HG03521 (cell line): ENCODE data around the gene MEF2C.
A peak's percentile ranks its signal among the peaks of the same experiment; 100 is the strongest.
"Not testable (repeated sequence)": the region's sequence is repeated elsewhere in the genome, so short reads cannot be mapped to it uniquely, and the experiment has no call there.

Experiments used
- ATAC-seq: cut with Tn5 transposase; IDR thresholded peaks from one replicate; pipeline ENCODE4 v1.9.1; 2021; ENCODE audit warnings: mild to moderate bottlenecking, moderate library complexity; ENCODE audit not compliant: unreplicated experiment

MEF2C gene

DNA sequence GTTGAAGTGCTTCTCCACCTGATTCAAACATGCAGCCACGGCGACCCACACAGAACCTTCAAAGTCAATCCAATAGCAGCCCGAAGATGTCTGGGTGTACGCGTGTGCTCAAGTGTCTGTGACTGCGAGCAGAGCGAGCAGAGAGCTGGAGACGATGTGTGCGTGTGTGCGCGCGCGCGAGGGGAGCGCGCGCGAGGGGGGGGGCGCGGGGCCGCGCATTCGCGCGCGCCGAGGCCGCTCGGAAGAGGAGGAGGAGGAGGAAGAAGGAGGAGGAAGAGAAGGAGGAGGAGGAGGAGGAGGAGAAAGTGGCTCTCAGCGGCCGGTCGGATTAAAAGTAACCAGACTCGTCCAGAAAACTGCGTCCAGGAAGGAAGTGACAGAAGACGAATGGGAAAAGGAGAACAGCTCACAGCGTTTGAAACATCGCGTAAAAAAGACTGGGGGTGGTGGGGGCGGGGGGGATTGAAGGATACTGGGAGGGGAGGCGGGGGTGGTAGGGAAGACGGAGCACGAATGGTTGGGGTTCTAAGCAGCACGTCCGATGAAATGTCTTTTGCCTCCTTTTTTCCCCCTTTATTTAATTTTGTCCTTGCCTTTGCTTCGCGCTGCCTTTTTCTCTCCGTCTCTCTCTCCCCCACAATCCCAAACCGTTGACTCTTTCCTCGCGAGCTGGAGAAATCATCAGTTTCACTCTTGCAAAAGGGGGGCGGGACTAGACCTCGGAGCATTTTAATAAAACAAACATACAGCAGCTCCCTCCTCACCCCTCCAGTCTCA lies at the start of gene MEF2C:
MEF2C (minus strand) TSS at position 126 of the 777 bp plus-strand sequence. CDS start 59,396 bp downstream, outside the sequence.
- peak; percentile 45 for ATAC-seq

DNA sequence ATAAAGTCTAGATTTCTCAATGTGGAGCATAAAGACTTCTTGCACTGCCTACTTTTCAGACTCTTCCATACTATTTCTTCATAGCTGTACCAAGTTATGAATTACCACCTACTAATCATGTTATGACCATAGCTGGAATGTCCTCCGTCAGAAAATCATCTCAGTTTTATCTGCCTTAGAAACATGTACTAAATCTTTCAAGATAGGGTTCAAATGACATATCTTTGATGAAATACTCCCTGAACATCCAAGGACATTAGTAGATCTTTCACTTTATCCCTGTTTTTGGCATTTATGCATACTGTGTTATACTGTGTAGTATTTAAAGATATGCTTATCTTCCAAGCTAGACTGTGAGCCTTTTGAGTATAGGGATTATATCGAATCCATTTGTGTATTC lies 49.6 kb upstream of the MEF2C start:
- no peak for ATAC-seq

DNA sequence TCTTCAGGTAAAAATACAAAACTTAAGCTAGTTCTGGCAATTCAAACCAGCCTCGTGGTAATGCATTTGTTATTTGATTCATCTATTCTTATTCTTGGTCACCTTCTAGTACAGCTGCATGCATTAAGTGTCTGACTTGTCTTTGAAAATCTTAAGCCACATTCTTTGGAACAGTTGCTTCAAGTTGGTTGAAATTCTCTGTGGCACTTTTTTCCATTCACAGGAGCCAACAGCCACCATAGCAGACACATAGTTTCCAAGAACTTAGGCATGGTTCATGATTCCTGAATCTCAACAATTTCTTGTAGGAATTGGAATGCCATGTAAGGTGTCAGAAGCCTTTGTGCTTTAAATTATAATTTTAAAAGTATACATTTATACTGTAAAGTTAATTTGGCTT lies 47.4 kb upstream of the MEF2C start:
- ATAC-seq = no peak

DNA sequence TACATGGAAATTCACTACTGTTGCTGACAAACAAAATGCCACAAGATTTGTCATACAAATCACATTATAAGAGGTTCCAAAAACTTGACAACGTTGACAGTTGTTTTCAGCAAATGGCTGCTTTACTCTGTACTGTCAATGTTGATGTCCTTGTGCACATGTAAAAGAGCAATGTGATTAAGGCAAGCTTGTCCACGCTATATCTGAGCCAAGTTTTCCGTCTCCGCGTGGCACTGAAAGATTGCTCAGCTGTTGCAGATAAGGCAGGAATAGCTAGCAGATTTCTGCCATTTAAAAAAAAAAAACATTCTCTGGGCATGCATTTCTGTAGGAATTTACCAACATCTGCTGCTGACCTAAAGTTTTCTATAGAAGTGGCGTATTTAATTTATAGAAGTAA lies 46.4 kb upstream of the MEF2C start:
- ATAC-seq = no peak

DNA sequence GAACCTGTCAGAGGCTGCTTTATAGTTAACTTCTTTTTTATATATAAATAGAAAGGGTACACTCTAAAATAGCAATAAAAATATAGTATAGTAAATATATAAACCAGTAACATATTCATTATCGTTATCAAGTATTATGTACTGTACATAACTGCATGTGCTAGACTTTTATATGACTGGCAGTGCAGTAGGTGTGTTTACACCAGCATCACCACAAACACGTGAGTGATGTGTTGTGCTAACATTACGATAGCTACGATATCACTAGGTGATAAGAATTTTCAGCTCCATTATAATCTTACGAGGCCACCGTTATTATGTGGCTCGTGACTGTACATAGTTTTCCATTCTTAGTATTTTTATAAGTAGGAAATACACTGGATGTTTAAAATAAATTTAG lies 43.8 kb upstream of the MEF2C start:
- no peak for ATAC-seq

DNA sequence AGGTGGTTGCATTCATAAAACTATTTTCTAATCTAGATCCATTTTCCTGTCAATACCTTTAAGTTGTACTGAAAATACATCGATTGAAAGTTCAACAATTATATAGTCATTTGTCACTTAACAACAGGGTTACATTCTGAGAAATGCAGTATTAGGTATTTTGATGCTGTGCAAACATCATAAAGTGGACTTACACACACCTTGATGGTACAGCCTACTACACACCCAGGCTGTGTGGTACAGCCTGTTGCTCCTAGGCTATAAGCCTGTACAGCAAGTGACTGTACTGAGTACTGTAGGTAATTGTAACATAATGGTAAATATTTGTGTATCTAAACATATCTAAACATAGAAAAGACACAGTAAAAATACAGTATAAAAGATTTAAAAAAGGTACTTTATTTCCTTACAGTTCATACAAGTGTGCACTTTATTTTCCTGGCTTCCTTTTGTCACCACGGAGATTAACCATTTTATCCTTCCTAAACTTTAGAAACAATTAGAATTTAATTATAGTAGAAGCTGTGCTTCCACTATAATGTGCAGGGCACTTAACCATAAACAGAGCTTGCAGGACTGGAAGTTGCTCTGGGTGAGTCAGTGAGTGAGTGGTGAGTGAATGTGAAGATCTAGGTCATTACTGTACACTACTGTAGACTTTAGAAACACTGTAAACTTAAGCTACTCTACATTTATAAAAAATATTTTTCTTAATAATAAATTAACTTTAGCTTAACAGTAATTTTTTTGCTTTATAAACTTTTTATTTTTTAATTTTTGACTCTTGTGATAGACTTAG lies 42.9 kb upstream of the MEF2C start:
- no peak for ATAC-seq

DNA sequence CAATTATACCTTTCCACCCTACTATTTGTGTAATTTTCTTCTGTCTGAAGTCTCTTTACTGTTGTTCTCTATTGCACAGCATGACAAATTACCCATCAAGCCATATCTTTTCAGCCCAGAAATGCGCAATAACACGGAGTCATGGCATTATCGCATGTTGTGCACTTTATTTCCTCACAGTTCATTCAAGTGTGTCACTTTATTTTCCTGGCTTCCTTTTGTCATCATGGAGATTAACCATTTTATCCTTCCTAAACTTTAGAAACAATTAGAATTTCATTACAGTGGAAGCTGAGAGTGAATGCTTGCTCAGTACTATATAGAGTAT lies 41.3 kb upstream of the MEF2C start:
- ATAC-seq = no peak

DNA sequence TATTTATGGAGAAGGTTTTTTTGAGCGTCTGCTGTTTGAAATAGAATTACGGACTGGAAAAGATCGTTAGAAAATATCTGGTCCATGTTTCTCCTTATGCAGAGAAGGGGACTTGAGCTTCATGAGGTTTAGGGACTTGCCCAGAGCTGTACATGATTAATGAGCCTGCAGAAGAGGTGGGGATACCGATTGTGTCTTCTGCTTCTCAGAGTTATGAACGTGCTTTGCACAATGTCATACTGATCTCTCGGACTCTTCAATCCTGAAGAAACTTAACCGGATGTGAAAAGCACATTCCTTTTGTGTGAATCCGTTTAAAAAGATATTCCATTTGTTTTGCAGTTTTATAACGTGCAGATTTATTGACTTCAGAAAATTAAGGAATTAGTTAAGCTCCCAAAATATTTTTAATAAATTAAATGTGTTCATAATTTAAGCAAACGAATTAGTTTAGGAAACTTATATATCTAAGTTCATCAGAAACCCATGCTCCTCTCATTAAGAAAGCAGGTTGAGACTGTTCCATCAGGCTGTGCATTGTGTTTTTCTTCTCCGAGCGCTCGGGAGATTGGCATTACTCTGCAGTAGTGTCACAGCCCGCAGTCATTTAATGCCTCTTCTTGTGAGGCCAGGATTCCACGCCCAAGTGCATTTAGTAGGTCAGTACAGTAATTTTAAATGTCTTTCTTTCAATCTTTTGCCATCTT lies 40.8 kb upstream of the MEF2C start:
- ATAC-seq = no peak

DNA sequence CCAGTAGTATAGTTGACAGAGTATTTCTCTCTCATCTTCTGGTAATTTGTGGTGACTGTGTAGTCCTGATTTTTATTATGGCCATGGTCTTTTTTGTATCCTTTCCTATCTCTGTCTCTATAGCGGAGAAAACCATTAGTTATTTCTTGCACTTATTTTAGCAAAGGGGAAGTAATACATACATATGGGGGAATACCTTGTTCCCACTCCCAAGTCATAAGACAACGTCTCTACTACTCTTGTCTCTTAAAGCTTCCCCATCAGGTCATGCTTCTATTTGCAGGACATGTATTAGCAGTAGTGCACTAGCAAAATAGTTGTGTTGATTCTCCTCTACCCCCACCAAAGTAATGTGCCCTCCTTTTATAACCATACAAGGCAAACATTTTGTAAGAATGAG lies 29.8 kb upstream of the MEF2C start:
- not testable (repeated sequence) for ATAC-seq

DNA sequence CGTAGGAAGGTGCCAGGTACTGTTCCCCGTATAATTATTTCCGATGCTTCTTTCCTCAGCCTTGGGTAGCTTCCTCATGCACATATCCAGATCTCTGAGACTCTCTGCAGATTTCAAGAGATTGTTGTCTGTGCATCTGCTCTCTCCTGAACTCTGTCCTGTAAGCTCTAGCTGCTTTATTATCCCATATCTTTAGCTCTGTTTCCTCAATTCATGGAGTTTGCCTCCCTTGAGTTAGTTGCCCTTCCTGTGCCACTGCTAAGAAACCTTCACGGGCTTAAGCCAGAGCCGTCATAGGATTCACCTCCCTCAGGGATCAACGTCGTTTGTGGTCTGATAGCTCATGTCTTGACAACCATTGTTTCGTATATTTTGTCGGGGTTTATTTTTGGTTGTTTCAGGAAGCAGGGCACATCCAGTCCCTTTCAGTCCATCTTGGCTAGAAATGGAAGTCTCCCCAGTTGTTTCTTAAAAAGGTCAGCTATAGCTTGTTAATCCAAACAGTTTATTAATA lies 28.1 kb upstream of the MEF2C start:
- ATAC-seq = not testable (repeated sequence)

DNA sequence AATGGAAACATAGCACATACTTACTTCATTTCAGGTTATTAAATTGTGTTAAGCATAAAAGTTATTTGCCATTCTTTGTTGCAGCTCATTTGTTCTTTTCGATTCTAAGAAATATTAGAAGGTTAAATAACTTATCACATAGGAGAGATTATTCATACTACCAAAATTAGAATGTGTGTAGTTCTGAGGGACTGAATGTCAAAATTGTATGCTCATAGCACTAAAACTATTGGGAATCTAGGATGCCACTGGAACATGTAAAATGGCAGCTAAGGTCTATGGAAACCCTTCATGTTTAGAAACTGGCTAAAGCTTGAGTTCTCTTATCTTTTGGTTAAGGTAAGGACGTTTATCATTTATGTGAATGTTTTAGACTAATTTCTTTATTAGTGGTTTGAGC lies 21.5 kb upstream of the MEF2C start:
- ATAC-seq = not testable (repeated sequence)

DNA sequence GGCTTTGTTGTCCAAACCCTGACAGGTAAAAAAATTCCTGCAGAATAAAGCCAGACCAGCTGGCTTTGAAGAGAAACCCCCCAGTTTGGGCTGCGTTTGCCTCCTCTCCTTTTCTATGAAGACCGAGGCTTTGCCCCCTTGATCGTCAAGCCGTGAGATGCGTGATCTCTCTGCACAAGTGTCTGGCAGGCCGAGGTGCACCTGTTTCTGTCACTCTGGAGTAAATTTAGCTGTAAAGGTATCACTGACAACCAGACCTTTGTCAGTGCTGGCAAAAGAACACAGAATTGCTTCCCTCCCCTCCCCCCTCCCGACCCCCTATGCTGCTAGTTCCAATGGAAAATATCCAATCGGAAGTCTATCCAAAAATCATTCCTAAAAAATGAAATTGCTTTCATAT lies 21.0 kb upstream of the MEF2C start:
- ATAC-seq = not testable (repeated sequence)

DNA sequence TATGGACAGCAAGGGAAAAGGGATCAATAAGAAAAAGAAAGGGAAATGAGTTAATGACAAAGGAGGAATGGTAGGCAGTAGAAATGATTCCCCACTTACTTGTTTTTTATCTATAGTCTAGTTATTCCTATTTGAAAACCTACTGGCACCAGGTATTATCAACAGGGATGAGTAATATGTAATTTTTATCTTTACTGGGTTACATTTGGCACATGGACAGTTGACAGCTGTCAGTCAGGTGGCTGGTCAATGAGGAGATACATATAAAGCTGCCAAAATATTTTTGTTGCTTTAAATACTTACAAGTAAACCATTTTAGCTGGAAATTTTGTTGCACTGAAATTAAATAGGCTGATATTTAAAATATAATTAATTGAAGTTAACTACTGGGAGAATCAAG lies 18.1 kb upstream of the MEF2C start:
- ATAC-seq = not testable (repeated sequence)

DNA sequence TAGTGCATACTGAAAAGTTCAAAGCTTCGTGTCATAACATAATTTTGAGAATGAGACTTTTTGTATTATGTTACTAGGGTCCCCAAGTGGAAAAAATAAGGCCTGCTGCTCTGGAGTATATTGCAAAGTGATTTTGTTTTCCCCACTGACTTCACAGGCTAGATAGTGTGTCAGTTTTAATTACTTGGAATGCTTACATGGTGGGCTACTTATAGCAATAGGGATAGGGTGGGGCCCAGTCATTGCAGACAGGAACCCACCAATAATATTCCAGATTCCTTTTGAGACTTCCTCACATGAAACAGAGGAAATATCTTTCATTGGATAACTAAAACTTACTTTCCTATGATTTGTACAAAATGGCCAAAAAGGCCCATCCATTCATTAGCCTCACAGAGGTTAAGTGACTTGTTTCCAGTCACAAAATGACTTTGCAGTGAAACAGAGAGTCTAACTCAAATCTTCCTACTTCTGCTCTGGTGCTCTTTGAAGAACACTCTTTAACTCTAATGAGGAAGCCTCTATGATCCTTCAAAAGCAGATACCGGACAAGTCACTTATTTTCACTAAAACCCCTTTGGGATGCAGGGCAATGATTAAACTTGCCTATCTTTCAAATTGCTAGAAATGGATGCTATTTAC lies 16.2 kb upstream of the MEF2C start:
- no peak for ATAC-seq

DNA sequence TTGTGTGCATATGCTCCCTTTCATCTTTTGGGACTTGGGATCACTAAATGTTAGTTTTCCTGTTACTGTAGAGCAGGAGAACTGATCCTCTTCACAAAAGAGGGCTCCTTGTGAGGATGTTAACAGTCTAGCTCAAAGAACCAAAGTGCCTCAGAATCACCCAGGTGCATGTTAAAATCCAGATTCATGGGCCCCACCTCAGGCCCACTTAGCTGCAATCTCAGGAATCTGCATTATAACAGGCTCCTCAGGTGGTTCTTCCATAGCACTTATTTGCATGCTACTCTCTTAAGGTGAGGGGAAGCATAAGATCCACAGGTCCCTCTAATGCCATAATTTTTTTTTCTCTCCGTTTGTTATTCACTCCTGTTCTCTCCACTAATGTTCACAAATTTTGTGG lies 14.8 kb upstream of the MEF2C start:
- no peak for ATAC-seq

DNA sequence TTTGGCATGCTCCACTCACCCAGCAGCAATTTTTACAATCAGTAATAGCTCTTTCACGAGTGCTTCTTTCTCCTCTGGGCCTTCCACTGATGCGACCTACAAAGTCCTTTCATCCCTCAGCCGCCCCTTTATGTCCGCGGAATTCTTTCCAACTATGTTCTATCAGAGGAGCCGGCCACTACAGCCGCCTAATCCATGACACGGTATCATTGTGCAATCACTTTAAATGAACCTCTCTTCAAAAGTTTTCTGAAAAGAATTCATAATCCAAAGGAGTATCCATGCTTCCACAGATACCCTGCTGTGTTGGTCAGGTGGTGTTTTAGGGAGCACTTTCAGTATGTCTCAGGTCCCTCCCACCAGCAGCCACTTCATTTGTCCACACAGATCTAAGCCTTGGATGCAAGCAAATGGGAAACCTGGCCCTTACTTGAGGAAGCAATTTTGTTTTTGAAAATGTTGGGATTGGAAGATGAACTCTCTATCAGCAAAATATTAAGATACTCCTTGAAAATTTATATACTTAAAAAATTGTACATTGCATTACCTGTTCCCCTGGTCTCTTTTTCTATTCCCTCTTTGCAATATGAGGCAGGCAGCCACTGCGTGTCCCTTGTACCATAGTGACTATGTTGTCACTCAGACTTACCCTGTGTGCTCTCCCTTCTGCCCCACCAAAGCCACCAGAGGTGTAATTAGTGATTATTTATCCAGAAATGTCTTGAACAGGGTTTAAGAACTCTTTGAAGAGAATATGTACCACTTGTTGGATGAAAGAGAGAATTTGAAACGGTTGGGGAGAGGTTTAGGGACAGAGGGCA lies 12.9 kb upstream of the MEF2C start:
- no peak for ATAC-seq

DNA sequence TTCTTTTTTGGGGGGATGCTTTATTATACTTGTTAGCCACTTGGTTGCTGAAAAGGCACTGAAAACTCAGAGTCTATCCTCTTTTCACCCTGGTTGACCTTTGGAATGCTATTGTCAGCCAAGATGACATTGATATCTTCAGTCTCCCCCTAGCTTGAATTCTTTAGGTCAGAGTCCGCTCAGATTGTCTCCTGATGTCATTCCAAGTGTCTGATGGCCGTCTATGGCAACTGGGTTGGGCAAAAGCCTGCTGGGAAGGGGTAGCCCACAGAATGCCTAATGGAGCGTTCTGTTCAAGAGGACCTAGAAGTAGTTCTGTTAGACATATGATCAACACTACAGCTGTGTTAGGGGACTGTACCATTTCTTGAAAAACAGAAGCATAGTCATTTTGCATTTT lies 9.7 kb upstream of the MEF2C start:
- no peak for ATAC-seq

DNA sequence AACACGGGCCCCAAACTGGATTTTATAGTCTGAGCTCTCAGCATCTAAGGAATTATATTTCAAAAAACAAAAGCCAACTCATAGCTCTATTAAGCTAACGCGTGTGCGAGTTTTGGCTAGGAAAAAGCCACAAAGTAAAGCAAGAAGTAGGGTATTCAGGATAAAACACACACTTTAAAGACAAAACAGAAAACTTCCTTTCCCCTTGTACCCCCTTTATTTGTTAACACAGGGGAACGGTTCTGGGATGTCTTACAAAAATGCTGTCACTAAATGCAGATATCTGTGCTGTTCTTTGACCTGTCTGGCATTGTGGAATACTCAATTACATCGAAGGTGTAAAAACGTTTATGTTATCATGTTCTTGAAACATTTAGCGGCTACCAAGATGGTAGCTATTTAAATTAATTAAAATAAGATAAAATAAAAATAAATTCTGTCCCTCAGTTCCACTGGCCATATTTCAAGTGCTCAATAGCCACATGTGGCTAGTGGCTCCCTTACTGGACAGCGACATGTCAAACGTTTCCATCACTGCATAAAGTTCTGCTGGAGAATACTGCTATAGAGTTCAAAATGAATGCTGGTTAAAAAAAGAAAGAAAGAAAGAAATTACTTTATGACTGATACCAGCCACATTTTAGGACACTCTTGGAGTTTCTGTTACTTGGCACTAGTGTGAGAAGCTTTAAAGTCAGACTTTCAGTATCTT lies 7.2 kb upstream of the MEF2C start:
- no peak for ATAC-seq

DNA sequence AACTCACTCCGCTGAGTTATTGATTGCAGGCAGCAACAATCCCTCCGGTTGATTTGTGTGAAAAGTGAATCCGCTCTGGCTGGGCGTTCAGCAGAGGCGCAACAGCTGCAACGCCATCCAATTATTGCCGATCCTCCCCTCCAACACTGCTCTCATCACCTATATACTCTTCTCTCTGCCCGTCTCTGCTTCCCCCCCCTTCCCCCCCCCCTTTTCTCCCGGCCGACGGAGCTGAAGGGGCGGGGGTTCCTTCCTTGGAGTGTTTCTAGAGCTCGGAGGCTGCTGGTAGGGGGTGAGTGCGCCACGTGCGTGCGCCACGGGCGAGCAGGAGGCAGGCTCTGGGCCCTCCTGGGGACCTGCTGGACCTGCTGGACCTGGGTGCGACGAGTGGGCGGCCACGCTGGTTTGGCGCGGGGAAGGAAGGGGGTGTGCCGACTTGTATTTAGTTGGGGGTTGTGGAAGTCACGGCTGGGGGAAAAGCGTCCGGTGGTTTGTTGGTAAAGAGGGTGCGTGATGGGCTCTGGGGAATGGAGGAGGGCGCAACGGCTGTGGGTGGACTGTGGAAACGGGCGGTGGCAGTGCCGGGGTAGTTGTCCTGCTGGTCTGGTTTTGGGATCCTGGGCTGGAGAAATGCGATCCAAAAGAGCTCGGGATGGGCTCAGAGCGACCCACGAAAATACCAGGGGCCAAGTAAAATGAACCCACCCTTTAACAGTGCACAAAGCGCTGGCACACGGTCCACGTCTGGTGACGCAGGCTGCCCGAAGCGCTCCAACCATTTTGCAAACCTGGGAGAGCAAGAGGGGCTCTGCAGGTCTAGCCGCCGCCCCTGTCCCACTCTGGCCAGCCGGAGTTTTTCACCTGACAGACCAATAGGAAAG lies 6.4 kb upstream of the MEF2C start:
- peak; percentile 32 for ATAC-seq
